Peyer's patch (tissue), 4 donors: Measurements from ENCODE around the gene CTDNEP1.

Experiments
- POLR2A ChIP-seq, 2 donors: fragments of 450-650 bp; IDR thresholded peaks; one replicate each; pipeline ENCODE4 v1.5.1; 2017; ENCODE audit warnings: antibody characterized with exemption in 2 of 2, mild to moderate bottlenecking in 2 of 2, moderate library complexity in 2 of 2
- TF ChIP-seq, protein P1 (sequence below), 6 experiments: fragments of 450-650 bp in 4 of 6; fragments of 200-600 bp in 2 of 6; sonication (generic) in 1 of 6; IDR thresholded peaks; one replicate each; pipeline ENCODE4 v1.5.1; 2017 to 2019; ENCODE audit warnings: antibody characterized with exemption in 6 of 6, mild to moderate bottlenecking in 3 of 6, moderate library complexity in 1 of 6

- TF ChIP-seq, protein P1, sequence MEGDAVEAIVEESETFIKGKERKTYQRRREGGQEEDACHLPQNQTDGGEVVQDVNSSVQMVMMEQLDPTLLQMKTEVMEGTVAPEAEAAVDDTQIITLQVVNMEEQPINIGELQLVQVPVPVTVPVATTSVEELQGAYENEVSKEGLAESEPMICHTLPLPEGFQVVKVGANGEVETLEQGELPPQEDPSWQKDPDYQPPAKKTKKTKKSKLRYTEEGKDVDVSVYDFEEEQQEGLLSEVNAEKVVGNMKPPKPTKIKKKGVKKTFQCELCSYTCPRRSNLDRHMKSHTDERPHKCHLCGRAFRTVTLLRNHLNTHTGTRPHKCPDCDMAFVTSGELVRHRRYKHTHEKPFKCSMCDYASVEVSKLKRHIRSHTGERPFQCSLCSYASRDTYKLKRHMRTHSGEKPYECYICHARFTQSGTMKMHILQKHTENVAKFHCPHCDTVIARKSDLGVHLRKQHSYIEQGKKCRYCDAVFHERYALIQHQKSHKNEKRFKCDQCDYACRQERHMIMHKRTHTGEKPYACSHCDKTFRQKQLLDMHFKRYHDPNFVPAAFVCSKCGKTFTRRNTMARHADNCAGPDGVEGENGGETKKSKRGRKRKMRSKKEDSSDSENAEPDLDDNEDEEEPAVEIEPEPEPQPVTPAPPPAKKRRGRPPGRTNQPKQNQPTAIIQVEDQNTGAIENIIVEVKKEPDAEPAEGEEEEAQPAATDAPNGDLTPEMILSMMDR (IDR thresholded peaks at IDR 0.05): no peak
- no peak for TF ChIP-seq POLR2A (IDR thresholded peaks at IDR 0.05)
These were observed 36.3 kb downstream of the CTDNEP1 start for GRCh38 chr17:7215136-7215638.
